ENCODE data around the gene SOWAHC. TPM values are rescaled to one million over a fixed set of nuclear protein-coding genes. Genes with fewer than 3 reads are reported as not detected.

Gene SOWAHC
- total and polyA plus RNA-seq, 7 donors: 0.56 to 3.4 (median 0.99) TPM

GRCh38 chr2:109660046-109660860 lies 46.1 kb downstream of the SOWAHC start:
- peaks cover 8% of the 10 kb centered on the region for H3K4me1 ChIP-seq
- H3K9me3 ChIP-seq: no peaks in the 10 kb centered on the region
- H3K36me3 ChIP-seq (ENCODE audit: insufficient read depth in 1 of 2, low read depth in 1 of 2): no peaks in the 10 kb centered on the region
- TF ChIP-seq CTCF (IDR thresholded peaks at IDR 0.05): no peak
- WGBS, 3 donors: 47 to 57% (median 50%) methylated on average over 3 of the region's 3 CpGs
- ATAC-seq (no peak), DNase-seq (no peak)
- H3K4me3 ChIP-seq: no peak overlapping the region
- intact Hi-C loops (cut with DNase I): no loop called here
- no peak overlapping the region for H3K27ac ChIP-seq
- H3K27me3 ChIP-seq (ENCODE audit: insufficient read depth in 3 of 3, low read length in 2 of 3): peaks cover 0 to 2% (median 0%) of the 10 kb centered on the region in 3 donors

- intact Hi-C loops (cut with DNase I): no loop called here
- Histone ChIP-seq H3K27ac (no peak overlapping the region), H3K4me1 (peaks cover 8% of the 10 kb centered on the region), H3K4me3 (no peak overlapping the region), H3K36me3 (ENCODE audit: insufficient read depth in 1 of 2, low read depth in 1 of 2) (no peaks in the 10 kb centered on the region), H3K27me3 (ENCODE audit: insufficient read depth in 3 of 3, low read length in 2 of 3) (peaks cover 0 to 2% (median 0%) of the 10 kb centered on the region in 3 donors), H3K9me3 (no peaks in the 10 kb centered on the region)
- no peak for DNase-seq
- TF ChIP-seq CTCF (IDR thresholded peaks at IDR 0.05): no peak
- ATAC-seq: no peak
Observed at GRCh38 chr2:109662889-109663288, 48.7 kb downstream of the SOWAHC start.

- H3K27me3 ChIP-seq (ENCODE audit: insufficient read depth in 3 of 3, low read length in 2 of 3): peaks cover 0 to 2% (median 0%) of the 10 kb centered on the region in 3 donors
- no peaks in the 10 kb centered on the region for H3K9me3 ChIP-seq
- DNase-seq (peak; percentile 44 to 61), ATAC-seq (peak; percentile 59 to 81 (median 74))
- TF ChIP-seq CTCF (IDR thresholded peaks at IDR 0.05): no peak
- H3K27ac ChIP-seq: no peak overlapping the region
- WGBS, 3 donors: 5 to 15% (median 5%) methylated on average over 4 of the region's 4 CpGs
- H3K4me1 ChIP-seq: peaks cover 8% of the 10 kb centered on the region
- no peaks in the 10 kb centered on the region for H3K36me3 ChIP-seq (ENCODE audit: insufficient read depth in 1 of 2, low read depth in 1 of 2)
- intact Hi-C loops (cut with DNase I): no loop called here
- H3K4me3 ChIP-seq: no peak overlapping the region
Observed at GRCh38 chr2:109663721-109664120, 49.6 kb downstream of the SOWAHC start.

GRCh38 chr2:109666466-109666865 lies 52.3 kb downstream of the SOWAHC start:
- H3K36me3 ChIP-seq (ENCODE audit: insufficient read depth in 1 of 2, low read depth in 1 of 2): no peaks in the 10 kb centered on the region
- H3K27ac ChIP-seq: no peak overlapping the region
- peaks cover 8% of the 10 kb centered on the region for H3K4me1 ChIP-seq
- H3K27me3 ChIP-seq (ENCODE audit: insufficient read depth in 3 of 3, low read length in 2 of 3): peaks cover 0 to 1% (median 0%) of the 10 kb centered on the region in 3 donors
- no peak overlapping the region for H3K4me3 ChIP-seq
- intact Hi-C loops (cut with DNase I): no loop called here
- WGBS, 3 donors: 64 to 81% (median 64%) methylated on average over 1 of the region's 1 CpG
- ATAC-seq: no peak
- no peak for TF ChIP-seq CTCF (IDR thresholded peaks at IDR 0.05)
- no peak for DNase-seq
- H3K9me3 ChIP-seq: no peaks in the 10 kb centered on the region

Other genes with a start within 250 kb of the SOWAHC start
- 10 to 100 TPM; 26.6 to 39.8 (median 35.4) TPM for gene SEPTIN10, start 398 bp upstream of the SOWAHC start, total RNA-seq
- gene SEPTIN10, start 398 bp upstream of the SOWAHC start, polyA plus RNA-seq: 10 to 100 TPM; 20.6 to 32.6 (median 26.3) TPM
- 10 to 100 TPM; 22.0 to 64.9 (median 36.8) TPM for gene RGPD5, start 179.9 kb downstream of the SOWAHC start, total RNA-seq
- 10 to 100 TPM in 1 of 3 donors, 1 to 10 TPM in 2; 3.3 to 11.0 (median 3.9) TPM for gene RGPD5, start 179.9 kb downstream of the SOWAHC start, polyA plus RNA-seq